Breast epithelium (tissue), 3 donors: Measurements from ENCODE around the gene PFN2.

Experiments used
- CTCF ChIP-seq, 3 donors: fragments of 450-650 bp; IDR thresholded peaks; one replicate each; pipeline ENCODE4 v1.5.1; 2016 to 2017; ENCODE audit warnings: antibody characterized with exemption in 3 of 3, mild to moderate bottlenecking in 3 of 3, moderate library complexity in 3 of 3
- POLR2A ChIP-seq: fragments of 450-650 bp; IDR thresholded peaks from one replicate; pipeline ENCODE4 v1.6.1; 2016; ENCODE audit warnings: antibody characterized with exemption, mild to moderate bottlenecking, moderate library complexity

GRCh38 chr3:149977386-149977785 is 6.7 kb upstream of the PFN2 start:
- TF ChIP-seq CTCF (IDR thresholded peaks at IDR 0.05) (no peak), POLR2A (no peak)
